Measurements from ENCODE around the gene CEP112.

DNA sequence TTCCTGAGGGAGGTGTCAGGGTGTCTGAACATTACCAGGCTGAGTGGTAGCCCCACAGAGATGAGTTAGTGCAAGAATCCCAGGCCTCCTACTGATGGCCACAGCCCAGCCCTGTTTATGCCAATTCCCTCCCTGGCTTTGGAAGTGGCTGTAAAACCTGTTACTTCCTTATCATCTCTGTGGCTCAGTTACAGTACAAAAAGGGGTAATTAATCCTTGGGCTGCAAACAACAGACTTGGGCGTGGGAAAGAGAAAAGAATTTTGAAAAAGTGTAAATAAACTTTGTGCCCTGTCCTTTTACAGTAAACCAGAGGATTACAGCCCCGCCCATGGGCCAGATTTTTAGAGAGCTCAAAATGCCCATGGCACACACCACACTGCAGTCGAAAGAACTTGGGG, 557.4 kb downstream of the CEP112 start:
- TF ChIP-seq CTCF (IDR thresholded peaks at IDR 0.05) (no peak), POLR2A (IDR thresholded peaks at IDR 0.05) (no peak)
